C4-2B (cell line): ENCODE measurements around the gene WDTC1.

Source experiments
- ZFX ChIP-seq: fragments of 450-650 bp; IDR thresholded peaks from 2 replicates; pipeline ENCODE4 v1.6.1; 2017
- TF ChIP-seq, protein P1 (sequence below): fragments of 450-650 bp; conservative IDR thresholded peaks from 2 replicates; pipeline ENCODE4 v1.5.1; 2017; ENCODE audit warnings: mild to moderate bottlenecking

DNA sequence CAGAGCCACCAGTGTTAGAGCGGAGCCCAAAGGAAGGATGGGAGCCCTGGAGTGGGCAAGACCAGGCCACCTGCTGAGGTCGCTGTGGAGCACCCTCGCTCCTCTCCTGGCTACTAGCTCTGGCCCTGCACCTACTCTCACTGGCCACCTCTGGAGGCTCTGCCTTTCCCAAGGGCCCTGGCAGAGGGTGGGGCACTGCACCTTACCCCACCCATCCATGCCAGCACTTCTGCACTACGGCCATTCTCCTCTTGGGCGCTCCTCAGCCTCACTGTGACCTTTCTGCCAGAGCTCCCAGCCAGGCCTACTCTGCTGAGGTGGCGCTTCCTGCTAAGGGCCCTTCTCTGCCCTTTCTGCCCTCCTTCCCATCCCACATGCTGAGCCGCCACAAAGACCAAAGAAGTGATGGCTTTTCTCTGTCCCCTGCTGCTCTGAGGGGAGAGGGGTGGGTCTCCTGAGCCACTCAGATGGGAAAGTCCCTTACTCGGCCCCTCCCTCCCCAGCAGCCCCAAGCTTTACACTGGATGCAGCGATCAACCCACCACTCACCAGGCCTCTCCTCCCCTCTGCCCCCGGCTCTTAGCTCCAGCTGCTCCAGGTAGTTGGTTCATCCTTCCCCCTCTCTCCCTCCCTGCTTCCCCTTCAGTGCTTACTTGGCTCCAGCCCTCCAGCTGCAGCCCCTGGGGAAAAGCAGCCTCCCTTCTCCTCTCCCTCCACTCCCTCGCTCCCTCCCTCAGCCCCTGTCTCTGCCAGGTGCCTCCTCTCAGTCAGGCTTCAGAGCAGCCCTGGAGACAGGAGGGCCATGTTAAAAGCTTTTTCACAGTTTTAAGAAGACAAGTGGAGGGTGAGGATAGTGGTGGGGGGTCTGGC, 72.7 kb downstream of the WDTC1 start:
- TF ChIP-seq, protein P1, sequence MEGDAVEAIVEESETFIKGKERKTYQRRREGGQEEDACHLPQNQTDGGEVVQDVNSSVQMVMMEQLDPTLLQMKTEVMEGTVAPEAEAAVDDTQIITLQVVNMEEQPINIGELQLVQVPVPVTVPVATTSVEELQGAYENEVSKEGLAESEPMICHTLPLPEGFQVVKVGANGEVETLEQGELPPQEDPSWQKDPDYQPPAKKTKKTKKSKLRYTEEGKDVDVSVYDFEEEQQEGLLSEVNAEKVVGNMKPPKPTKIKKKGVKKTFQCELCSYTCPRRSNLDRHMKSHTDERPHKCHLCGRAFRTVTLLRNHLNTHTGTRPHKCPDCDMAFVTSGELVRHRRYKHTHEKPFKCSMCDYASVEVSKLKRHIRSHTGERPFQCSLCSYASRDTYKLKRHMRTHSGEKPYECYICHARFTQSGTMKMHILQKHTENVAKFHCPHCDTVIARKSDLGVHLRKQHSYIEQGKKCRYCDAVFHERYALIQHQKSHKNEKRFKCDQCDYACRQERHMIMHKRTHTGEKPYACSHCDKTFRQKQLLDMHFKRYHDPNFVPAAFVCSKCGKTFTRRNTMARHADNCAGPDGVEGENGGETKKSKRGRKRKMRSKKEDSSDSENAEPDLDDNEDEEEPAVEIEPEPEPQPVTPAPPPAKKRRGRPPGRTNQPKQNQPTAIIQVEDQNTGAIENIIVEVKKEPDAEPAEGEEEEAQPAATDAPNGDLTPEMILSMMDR: no peak; the same call in 1 of the 2 replicates
- TF ChIP-seq ZFX: no peak
